Fibroblast of the aortic adventitia (primary cell): ENCODE data around the gene PLAGL2. TPM values are rescaled to one million over a fixed set of nuclear protein-coding genes. Genes with fewer than 3 reads are reported as not detected.

Source experiments
- DNase-seq: peaks from one replicate; pipeline ENCODE4 v3.0.0-alpha.2; 2010; ENCODE audit warnings: low read depth
- H3K4me3 ChIP-seq: 2 replicates; pipeline ENCODE4 v1.5.1; 2011; ENCODE audit warnings: low read depth, mild to moderate bottlenecking, control low read depth, low read length, moderate library complexity
- total RNA-seq: library from RNA; depleted of rRNA; stranded (reverse); fragments of >200 nt; gene quantifications from 2 replicates; pipeline ENCODE4 v1.2.3, GENCODE V29; 2012; ENCODE audit warnings: low replicate concordance
- TF ChIP-seq, protein P1 (sequence below): IDR thresholded peaks from 2 replicates; pipeline ENCODE4 v1.5.1; 2011; ENCODE audit warnings: mild to moderate bottlenecking, low read length, control low read depth, inconsistent platforms; ENCODE audit not compliant: insufficient read depth

The PLAGL2 gene
- total RNA-seq, 1 donor = 4.2 TPM

DNA sequence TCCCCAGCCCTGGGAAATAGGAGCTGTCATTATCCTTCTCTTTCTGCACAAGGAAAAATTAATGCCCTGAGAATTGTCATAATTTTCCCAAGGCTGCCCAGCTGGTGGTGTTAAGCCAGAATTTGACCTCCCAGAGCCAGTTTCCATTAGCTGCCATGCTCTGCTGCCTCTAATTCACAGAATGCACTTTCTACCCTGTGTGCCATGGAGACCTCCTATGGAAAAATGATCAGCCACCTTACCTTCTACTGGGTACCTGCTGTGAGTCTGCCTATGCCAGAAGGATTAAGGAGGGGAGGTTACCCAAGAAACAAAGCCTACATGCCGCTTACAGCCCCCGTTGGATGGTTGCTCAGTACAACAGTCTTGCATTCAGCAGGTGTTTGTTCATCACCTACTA lies 29.3 kb upstream of the PLAGL2 start:
- no peak overlapping the region for H3K4me3 ChIP-seq
- TF ChIP-seq, protein P1, sequence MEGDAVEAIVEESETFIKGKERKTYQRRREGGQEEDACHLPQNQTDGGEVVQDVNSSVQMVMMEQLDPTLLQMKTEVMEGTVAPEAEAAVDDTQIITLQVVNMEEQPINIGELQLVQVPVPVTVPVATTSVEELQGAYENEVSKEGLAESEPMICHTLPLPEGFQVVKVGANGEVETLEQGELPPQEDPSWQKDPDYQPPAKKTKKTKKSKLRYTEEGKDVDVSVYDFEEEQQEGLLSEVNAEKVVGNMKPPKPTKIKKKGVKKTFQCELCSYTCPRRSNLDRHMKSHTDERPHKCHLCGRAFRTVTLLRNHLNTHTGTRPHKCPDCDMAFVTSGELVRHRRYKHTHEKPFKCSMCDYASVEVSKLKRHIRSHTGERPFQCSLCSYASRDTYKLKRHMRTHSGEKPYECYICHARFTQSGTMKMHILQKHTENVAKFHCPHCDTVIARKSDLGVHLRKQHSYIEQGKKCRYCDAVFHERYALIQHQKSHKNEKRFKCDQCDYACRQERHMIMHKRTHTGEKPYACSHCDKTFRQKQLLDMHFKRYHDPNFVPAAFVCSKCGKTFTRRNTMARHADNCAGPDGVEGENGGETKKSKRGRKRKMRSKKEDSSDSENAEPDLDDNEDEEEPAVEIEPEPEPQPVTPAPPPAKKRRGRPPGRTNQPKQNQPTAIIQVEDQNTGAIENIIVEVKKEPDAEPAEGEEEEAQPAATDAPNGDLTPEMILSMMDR = no peak
- DNase-seq = no peak

DNA sequence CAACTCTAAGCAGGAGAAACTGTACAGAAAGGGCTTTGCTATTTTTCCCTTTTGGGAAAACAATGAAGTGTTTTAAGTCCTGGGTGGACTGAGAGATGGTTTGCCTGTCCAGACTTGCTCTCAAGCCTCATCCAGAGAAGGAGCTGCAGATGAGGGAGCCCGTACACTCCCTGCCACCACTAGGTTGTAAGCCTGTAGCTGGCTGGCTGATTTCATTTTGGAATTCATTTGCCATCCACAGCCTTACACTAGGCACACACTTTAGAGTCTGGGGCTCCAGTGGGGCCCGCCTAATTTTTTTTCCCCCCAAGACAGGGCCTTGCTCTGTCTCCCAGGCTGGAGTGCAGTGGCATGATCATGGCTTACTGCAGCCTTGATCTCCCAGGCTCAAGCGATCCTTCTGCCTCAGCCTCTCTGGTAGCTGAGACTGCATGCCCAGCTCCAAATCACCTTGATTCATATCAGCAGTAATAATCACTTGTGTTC lies 28.5 kb upstream of the PLAGL2 start:
- TF ChIP-seq, protein P1 = no peak
- no peak for DNase-seq
- no peak overlapping the region for H3K4me3 ChIP-seq

DNA sequence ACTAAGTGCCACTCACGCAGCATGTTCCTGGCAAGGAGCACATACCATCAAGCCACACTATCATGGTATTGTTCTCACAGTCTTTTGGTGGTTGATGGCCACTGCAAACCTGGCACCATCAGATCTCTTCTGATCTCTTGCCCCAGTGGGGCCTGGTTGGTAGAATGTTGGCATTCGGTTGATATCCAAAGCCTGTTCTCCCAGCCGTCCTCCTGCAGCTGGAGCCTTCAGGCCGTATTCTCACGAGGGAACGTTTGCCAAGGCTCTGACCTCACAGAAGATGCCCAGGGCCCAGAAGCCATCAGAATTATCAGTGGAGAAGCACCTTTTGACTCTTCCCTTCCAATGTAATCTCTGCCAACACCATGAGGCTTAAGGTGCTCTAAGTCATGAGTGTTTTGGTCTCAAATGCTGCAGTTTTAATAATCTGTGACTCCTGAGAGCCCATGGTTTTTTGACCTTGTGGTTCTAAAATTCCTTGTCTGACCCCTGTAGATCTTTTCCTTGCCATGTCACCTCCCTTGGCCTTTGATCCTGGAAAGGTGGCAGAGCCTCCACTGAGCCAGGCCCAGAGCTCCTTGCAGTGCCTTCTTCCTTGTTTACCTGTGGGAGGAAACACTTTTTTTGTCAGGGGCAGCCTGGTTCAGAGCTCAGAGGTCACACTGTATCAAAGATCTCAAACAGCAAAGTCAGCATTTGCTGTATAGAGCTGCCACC lies 27.9 kb upstream of the PLAGL2 start:
- no peak overlapping the region for H3K4me3 ChIP-seq
- DNase-seq = no peak
- TF ChIP-seq, protein P1 = no peak

DNA sequence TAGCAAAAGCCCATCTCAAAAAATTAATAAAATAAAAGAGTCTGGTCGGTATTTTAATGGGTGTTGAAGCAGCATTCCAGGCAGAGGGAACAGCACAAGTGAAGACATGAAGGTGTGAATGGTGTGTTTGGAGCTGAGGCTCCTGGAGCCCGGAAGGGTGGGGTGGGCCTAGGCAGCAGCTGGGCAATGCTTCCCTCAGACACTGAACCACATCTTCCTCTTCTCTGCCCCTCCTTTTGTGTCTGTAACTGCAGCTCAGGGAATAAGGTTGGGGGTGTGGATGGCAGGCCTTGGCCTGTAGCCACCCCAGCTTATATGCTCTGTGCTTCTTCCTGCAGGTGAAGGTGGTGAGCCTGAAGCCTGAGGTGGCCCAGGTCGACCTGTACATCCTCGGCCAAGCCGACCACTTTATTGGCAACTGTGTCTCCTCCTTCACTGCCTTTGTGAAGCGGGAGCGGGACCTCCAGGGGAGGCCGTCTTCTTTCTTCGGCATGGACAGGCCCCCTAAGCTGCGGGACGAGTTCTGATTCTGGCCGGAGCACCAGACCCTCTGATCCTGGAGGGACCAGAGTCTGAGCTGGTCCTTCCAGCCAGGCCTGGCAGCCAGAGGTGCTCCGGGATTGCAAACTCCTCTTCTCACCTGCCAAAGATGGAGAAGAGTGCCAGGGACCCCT lies 26.7 kb upstream of the PLAGL2 start:
- TF ChIP-seq, protein P1 = no peak
- no peak for DNase-seq
- H3K4me3 ChIP-seq = no peak overlapping the region

DNA sequence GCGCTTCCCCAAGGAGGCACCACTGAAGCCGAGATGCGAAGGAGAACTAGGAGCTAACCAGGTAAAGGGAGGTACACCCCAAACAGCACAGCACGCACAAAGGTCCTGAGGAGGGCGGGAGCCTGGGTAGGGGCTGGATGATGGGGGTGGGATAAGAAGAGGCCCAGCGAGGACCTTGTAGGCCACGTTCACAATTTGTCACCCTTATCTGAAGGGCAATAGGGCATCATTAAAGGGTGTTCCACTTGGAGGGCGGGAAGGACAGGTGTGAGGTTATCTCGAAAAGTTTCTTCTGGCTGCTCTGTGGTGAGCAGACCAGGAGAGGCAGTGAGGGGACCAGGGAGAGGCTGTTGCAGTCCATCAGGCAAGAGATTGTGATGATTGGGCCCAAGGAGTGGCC lies 25.7 kb upstream of the PLAGL2 start:
- no peak for DNase-seq
- no peak overlapping the region for H3K4me3 ChIP-seq
- TF ChIP-seq, protein P1 = no peak

DNA sequence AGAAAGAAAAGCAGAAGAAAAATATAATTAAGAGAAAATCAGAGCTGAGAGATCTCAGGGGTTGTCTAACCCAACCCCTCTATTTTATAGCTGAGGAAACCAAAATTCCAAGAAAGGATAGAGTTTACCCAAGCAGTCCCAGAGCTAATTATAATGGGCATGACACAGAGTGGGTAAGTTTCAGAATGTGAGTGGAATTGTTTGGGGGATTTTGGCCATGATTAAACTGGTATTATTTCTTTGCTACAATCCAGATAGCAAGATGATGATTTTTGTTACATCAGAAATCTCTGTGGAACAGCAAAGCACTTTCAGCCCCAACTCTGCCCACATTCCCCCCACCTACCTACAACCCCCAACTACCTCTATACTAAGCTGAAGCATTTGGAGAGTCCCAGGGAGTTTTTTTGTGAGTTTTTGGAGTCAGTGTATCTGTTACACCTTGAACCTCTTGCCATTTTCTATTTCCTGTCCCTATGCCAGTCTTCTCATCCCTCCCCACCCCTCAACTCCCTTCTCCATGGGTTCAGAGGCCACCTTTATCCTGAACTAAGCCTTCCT lies 24.9 kb upstream of the PLAGL2 start:
- no peak overlapping the region for H3K4me3 ChIP-seq
- no peak for DNase-seq
- TF ChIP-seq, protein P1 = no peak
